Sigmoid colon (tissue), 4 donors: ENCODE data around the gene ITPRIP.

ENCODE experiments used
- EP300 ChIP-seq, 4 donors: sonication (generic); formaldehyde crosslinking; IDR thresholded peaks; one replicate each; pipeline ENCODE4 v1.6.1; 2017; ENCODE audit warnings: antibody characterized with exemption in 4 of 4
- POLR2AphosphoS5 ChIP-seq, 4 donors: sonication (generic); formaldehyde crosslinking; IDR thresholded peaks; one replicate each; pipeline ENCODE4 v1.6.1; 2017; ENCODE audit warnings: antibody characterized with exemption in 4 of 4
- TF ChIP-seq, protein P1 (sequence below), 4 experiments: fragments of 450-650 bp in 3 of 4; fragments of 200-600 bp in 1 of 4; IDR thresholded peaks; one replicate each; pipeline ENCODE4 v1.5.1; 2016 to 2019; ENCODE audit warnings: antibody characterized with exemption in 4 of 4, mild to moderate bottlenecking in 3 of 4, moderate library complexity in 2 of 4

DNA sequence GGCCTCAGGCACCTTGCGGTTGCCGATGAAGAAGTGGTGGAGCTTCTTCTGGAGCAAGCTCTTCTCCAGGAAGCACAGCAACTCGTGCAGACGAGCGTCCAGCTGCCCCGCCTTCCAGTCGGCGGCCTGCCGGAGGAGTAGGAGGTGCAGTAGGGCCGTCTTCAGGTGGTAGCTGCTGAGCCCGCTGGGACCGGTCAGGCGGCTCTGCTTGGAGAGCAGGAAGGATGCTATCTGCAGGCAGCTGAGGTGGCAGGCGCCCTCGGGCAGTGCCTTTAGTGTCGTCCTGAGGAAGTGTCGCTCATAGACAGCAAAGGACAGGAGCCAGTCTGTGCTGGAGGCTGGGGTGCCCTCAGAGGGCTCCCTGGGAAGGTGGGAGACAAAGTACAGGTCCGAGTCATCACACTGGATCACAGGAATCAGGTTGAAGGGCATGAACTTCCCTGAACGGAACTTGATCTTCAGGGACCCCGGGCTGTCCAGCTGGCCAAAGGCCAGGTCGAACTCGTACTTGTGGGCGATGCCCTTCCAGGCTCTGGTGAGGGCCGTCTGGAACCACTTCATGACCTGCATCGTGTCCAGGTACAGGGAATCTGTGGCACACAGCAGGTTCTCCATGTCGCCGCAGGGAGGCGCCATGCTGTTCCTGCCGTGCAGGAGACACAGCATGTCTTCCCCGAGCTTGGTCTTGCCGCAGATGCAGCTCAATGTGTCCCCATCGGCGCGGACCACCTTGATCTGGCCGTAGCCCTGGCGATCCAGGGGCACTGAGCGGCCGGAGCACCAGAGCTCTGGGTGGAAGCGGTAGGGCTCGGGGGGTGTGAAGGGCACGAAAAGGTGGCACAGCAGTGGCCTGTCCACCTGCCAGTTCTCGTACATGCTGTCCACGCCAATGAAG is 23.4 kb downstream of the ITPRIP start:
- TF ChIP-seq, protein P1, sequence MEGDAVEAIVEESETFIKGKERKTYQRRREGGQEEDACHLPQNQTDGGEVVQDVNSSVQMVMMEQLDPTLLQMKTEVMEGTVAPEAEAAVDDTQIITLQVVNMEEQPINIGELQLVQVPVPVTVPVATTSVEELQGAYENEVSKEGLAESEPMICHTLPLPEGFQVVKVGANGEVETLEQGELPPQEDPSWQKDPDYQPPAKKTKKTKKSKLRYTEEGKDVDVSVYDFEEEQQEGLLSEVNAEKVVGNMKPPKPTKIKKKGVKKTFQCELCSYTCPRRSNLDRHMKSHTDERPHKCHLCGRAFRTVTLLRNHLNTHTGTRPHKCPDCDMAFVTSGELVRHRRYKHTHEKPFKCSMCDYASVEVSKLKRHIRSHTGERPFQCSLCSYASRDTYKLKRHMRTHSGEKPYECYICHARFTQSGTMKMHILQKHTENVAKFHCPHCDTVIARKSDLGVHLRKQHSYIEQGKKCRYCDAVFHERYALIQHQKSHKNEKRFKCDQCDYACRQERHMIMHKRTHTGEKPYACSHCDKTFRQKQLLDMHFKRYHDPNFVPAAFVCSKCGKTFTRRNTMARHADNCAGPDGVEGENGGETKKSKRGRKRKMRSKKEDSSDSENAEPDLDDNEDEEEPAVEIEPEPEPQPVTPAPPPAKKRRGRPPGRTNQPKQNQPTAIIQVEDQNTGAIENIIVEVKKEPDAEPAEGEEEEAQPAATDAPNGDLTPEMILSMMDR (IDR thresholded peaks at IDR 0.05): no peak
- TF ChIP-seq EP300 (IDR thresholded peaks at IDR 0.05) (no peak), POLR2AphosphoS5 (IDR thresholded peaks at IDR 0.05) (no peak)
